ENCODE measurements around the gene RAB34. TPM values are rescaled to one million over a fixed set of nuclear protein-coding genes. Genes with fewer than 3 reads are reported as not detected.

RAB34 gene
- total and polyA plus RNA-seq, 2 donors (not counting 1 experiment from before 2014, with no cell fraction given): 17.1 to 18.0 TPM

DNA sequence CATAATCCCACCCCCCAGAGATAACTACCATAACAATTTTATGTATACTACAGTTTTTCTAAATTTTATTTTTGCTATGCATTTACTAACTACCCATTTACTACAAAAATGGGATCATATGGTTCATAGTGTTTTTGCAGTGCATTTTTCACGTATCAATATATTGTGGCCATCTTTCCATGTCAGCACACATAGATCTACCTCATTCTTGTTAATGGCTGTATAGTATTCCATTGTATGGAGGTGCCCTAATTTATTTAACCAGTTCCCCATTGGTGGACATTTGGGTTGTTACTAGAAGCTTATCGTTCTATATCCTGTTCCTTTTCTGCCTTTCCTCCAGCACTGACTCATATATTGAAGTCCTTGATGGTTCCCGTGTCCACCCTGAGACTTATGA is 28.7 kb downstream of the RAB34 start:
- Histone ChIP-seq H3K27me3 (replicated peaks in 1 of 4; ENCODE audit: control extremely low read depth in 1 of 4, control insufficient read depth in 3 of 4, insufficient read depth in 4 of 4, low read length in 3 of 4) (no peaks in the 10 kb centered on the region), H3K9ac (ENCODE audit: low read length) (no peak overlapping the region), H3K4me3 (ENCODE audit: control extremely low read depth in 1 of 5, extremely low read depth in 1 of 5, insufficient read depth in 1 of 5, low read depth in 2 of 5, low read length in 4 of 5) (no peak overlapping the region), H3K79me2 (ENCODE audit: control insufficient read depth, insufficient read depth, low read length) (no peaks in the 10 kb centered on the region), H2AFZ (ENCODE audit: insufficient read depth, low read depth, low read length, poor library complexity, severe bottlenecking) (no peak overlapping the region), H3K4me1 (ENCODE audit: control insufficient read depth in 2 of 2, insufficient read depth in 2 of 2, low read length in 2 of 2) (no peaks in the 10 kb centered on the region), H4K20me1 (ENCODE audit: control insufficient read depth, insufficient read depth, low read length, poor library complexity, severe bottlenecking) (peaks cover 7% of the 10 kb centered on the region), H3K36me3 (replicated peaks in 1 of 2; ENCODE audit: control extremely low read depth in 1 of 2, control insufficient read depth in 1 of 2, extremely low read depth in 1 of 2, insufficient read depth in 2 of 2, low read length in 1 of 2) (peaks cover 23 to 79% of the 10 kb centered on the region in 2 experiments), H3K27ac (ENCODE audit: low read length in 2 of 2) (no peak overlapping the region), H3K9me3 (ENCODE audit: control extremely low read depth in 1 of 3, control insufficient read depth in 2 of 3, insufficient read depth in 1 of 3, low read length in 2 of 3) (no peaks in the 10 kb centered on the region), H3K4me2 (replicated peaks; ENCODE audit: low read depth, low read length, poor library complexity, severe bottlenecking) (no peak overlapping the region)
- TF ChIP-seq EZH2 (IDR thresholded peaks at IDR 0.05; ENCODE audit: borderline replicate concordance, insufficient read depth, low read depth, low read length, poor library complexity, severe bottlenecking): no peak
- TF ChIP-seq, protein P1, sequence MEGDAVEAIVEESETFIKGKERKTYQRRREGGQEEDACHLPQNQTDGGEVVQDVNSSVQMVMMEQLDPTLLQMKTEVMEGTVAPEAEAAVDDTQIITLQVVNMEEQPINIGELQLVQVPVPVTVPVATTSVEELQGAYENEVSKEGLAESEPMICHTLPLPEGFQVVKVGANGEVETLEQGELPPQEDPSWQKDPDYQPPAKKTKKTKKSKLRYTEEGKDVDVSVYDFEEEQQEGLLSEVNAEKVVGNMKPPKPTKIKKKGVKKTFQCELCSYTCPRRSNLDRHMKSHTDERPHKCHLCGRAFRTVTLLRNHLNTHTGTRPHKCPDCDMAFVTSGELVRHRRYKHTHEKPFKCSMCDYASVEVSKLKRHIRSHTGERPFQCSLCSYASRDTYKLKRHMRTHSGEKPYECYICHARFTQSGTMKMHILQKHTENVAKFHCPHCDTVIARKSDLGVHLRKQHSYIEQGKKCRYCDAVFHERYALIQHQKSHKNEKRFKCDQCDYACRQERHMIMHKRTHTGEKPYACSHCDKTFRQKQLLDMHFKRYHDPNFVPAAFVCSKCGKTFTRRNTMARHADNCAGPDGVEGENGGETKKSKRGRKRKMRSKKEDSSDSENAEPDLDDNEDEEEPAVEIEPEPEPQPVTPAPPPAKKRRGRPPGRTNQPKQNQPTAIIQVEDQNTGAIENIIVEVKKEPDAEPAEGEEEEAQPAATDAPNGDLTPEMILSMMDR (IDR thresholded peaks at IDR 0.05): no peak
- Mint-ChIP-seq H3K4me1 (no peaks in the 10 kb centered on the region), H3K4me3 (no peak overlapping the region), H3K27ac (no peak overlapping the region), H3K9me3 (ENCODE audit: insufficient read depth) (no peaks in the 10 kb centered on the region), H3K27me3 (no peaks in the 10 kb centered on the region)
- no peak for DNase-seq
- ATAC-seq (ENCODE audit: low read depth): no peak
- 100% methylated on average over 1 of the region's 3 CpGs for WGBS (ENCODE audit: insufficient coverage)
- intact Hi-C loops (cut with micrococcal nuclease): no loop called here
- ChIA-PET POLR2A (no interaction called here), CTCF (interaction anchor here (1.7 kb wide), 1 partner anchor 45 kb away, joined by 4 read pairs; no protein-coding TSS in a partner anchor)

- Mint-ChIP-seq H3K4me1 (no peaks in the 10 kb centered on the region), H3K27me3 (no peaks in the 10 kb centered on the region), H3K4me3 (no peak overlapping the region), H3K27ac (no peak overlapping the region), H3K9me3 (ENCODE audit: insufficient read depth) (no peaks in the 10 kb centered on the region)
- no peak for ATAC-seq (ENCODE audit: low read depth)
- Histone ChIP-seq H3K79me2 (ENCODE audit: control insufficient read depth, insufficient read depth, low read length) (no peaks in the 10 kb centered on the region), H3K4me2 (replicated peaks; ENCODE audit: low read depth, low read length, poor library complexity, severe bottlenecking) (no peak overlapping the region), H3K9me3 (ENCODE audit: control extremely low read depth in 1 of 3, control insufficient read depth in 2 of 3, insufficient read depth in 1 of 3, low read length in 2 of 3) (no peaks in the 10 kb centered on the region), H3K27me3 (replicated peaks in 1 of 4; ENCODE audit: control extremely low read depth in 1 of 4, control insufficient read depth in 3 of 4, insufficient read depth in 4 of 4, low read length in 3 of 4) (no peaks in the 10 kb centered on the region), H3K4me1 (ENCODE audit: control insufficient read depth in 2 of 2, insufficient read depth in 2 of 2, low read length in 2 of 2) (no peaks in the 10 kb centered on the region), H2AFZ (ENCODE audit: insufficient read depth, low read depth, low read length, poor library complexity, severe bottlenecking) (no peak overlapping the region), H3K27ac (ENCODE audit: low read length in 2 of 2) (no peak overlapping the region), H3K4me3 (ENCODE audit: control extremely low read depth in 1 of 5, extremely low read depth in 1 of 5, insufficient read depth in 1 of 5, low read depth in 2 of 5, low read length in 4 of 5) (no peak overlapping the region), H4K20me1 (ENCODE audit: control insufficient read depth, insufficient read depth, low read length, poor library complexity, severe bottlenecking) (peaks cover 7% of the 10 kb centered on the region), H3K9ac (ENCODE audit: low read length) (no peak overlapping the region), H3K36me3 (replicated peaks in 1 of 2; ENCODE audit: control extremely low read depth in 1 of 2, control insufficient read depth in 1 of 2, extremely low read depth in 1 of 2, insufficient read depth in 2 of 2, low read length in 1 of 2) (peaks cover 21 to 77% of the 10 kb centered on the region in 2 experiments)
- no CpG with 5 or more reads among the region's 4 CpGs for WGBS (ENCODE audit: insufficient coverage)
- intact Hi-C loops (cut with micrococcal nuclease): no loop called here
- ChIA-PET CTCF (interaction anchor here (1.7 kb wide), 1 partner anchor 45 kb away, joined by 4 read pairs; no protein-coding TSS in a partner anchor), POLR2A (no interaction called here)
- DNase-seq: no peak
- TF ChIP-seq EZH2 (IDR thresholded peaks at IDR 0.05; ENCODE audit: borderline replicate concordance, insufficient read depth, low read depth, low read length, poor library complexity, severe bottlenecking): no peak
- TF ChIP-seq, protein P1 (IDR thresholded peaks at IDR 0.05): no peak
Measured at GRCh38 chr17:28688481-28688880, 29.2 kb downstream of the RAB34 start.
